GM19397 (cell line): ENCODE measurements around the gene PRPSAP1.
"Not testable (repeated sequence)": the region's sequence is repeated elsewhere in the genome, so short reads cannot be mapped to it uniquely, and the experiment has no call there.

Source experiments
- ATAC-seq: cut with Tn5 transposase; IDR thresholded peaks from one replicate; pipeline ENCODE4 v1.9.1; 2021; ENCODE audit warnings: mild to moderate bottlenecking, moderate library complexity; ENCODE audit not compliant: unreplicated experiment

The PRPSAP1 gene

DNA sequence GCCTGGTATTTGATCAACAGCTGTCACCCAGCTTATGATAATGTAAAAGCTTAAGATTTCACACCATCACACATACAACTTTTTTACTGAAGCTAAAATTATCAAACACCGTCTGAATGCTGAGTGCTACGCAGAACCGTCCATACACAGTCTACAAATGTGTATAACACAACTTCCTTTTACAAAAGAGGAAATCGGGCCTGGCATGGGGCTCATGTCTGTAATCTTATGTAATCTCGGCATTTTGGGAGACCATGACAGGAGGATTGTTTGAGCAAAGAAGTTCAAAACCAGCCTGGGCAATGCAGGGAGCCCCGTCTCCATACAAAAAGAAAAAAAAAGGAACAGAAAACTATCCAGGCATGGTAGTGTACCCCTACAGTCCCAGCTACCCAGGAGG, 26.0 kb downstream of the PRPSAP1 start:
- ATAC-seq = no peak

DNA sequence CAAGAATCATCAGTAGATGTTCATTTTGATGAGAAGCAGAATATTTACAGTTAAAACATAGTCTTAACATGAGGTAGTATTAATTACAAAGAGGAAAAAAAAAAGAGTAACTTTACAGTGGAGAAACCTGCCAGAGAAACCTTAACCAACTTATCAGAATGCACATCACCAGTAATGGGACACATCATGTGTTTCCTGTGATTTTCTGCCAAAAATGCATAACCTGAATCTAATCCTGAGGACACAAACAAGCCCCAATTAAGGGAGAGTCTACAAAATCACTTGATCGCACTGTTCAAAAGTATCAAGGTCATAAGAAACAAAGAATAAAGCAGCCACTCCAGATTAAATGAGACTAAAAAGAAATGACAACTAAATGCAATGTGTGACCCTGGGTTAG, 27.4 kb downstream of the PRPSAP1 start:
- ATAC-seq = no peak

DNA sequence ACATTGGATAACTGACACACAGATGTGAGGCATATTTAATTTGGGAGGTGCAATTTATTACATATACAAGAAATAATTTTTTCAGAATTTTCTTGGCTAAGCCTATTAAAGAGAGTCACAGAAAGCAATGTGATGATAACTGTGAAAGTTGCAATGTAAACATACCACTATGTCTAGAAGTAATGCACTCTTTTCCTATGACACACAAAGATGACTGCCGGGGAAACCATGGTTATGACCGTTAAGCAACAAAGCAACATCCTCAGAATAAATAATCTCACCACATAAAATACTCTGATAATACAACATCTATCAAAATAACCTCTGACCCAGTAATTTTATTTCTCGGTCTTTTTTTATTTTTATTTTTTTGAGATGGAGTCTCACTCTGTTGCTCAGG, 35.1 kb downstream of the PRPSAP1 start:
- no peak for ATAC-seq

DNA sequence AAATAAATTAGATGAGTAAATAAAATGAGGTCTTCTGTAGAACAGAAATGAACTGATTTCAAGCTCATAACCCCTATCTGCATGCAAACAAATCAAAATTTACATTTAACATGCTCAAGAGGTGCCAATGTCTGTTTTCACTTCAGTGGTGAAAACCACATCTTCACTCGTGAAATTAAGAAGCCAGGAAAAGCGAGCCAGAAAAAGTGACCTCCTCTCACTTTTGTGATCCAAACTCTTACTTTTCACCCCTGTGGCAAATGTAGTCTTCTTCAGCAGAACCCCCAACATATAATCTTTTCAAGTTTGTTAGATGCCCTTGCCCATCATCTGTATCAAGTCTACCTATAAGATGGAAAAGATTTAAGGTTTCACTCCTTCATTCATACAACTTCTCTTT, 36.2 kb downstream of the PRPSAP1 start:
- ATAC-seq = no peak

DNA sequence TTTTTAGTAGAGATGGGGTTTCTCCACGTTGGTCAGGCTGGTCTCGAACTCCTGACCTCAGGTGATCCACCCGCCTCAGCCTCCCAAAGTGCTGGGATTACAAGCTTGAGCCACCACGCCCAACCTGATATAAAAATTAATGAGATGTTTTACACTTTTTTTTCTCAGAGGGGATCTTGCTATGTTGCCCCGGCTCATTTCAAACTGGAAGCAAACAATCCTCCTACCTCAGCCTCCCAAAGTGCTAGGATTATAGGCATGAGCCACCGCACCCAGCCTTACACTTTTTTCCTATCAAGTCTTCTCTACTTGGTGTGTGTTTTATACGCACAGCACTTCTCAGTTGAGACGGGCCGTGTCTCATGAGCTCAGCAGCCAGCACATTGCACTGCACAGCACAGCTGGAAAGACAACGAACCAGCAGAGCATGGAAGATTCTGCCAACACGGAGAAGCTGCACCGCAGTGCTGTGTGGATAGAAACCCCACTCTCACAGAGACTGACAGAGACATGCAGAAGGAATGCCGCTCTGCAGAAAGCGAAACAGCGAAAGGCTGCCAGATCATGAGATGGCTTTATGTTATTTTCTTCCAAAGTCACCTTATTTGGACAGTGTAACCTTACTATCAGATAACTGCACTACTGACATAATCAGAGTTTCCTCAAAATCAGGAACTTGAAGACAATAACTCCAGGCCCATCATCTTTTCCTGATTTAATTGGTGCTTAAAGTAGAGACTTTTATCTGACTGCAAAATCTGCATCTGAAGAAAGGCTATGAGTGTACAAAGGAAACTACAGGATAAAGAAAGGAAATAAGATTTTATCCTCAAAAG, 39.1 kb downstream of the PRPSAP1 start:
- ATAC-seq = no peak

DNA sequence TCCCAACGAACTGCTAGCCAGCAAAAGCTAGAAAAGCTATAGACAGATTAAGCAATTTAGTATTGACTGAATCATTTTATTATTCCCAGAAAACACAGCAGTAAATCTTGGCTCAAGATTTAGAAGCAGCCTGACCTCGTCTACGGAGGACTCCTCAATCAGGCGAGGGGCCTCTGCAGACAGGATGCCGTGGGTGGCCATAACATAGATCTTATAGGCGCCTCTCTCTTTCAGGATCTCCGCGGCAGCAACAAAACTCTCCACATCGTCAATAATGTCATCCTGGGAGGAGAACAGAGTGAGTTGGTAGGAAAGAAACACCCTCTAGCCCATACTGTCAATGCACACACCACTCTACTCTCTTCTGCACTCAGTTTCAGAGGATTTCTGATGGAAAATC, 41.0 kb downstream of the PRPSAP1 start:
- no peak for ATAC-seq

DNA sequence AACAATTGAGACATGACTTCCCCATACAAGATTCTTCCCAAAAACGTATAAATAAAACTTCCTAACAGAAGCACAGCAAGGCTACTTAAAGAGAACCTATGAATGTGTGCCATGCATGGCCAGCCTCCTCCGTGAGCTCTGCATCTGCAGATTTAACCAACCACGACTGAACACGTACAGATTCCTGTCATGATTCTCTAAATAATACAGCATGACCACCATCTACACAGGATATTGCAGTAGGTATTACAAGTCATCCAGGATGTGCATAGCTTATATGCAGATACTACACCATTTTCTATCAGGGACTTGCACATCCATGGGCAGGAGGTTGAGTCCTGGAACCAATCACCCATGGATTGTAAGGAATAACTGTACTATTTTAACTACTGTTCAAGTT, 44.3 kb downstream of the PRPSAP1 start:
- no peak for ATAC-seq

DNA sequence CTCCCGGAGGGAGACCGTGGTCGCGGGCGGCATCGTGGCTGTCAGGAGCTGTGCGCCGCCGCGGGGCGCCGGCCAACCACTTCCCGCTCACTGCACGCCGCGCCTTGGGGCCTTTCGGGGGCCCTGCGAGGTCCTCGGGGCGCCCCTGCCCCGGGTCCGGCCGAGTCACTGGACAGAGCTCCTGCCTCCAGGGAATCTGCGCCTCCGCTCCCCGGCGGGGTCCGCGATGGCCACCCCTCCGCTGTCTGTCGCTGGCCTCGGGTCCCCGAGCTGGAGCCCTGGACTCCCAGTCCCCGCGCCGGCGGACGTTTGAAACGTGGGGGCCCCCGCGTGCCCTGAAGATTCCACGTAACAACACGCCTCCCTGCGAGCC, 45.8 kb downstream of the PRPSAP1 start, which contains the start of gene QRICH2:
TSS of gene QRICH2 (minus strand) at position 311 of the 373 bp plus-strand sequence. CDS start at position 33, 278 bp downstream.
- no peak for ATAC-seq

DNA sequence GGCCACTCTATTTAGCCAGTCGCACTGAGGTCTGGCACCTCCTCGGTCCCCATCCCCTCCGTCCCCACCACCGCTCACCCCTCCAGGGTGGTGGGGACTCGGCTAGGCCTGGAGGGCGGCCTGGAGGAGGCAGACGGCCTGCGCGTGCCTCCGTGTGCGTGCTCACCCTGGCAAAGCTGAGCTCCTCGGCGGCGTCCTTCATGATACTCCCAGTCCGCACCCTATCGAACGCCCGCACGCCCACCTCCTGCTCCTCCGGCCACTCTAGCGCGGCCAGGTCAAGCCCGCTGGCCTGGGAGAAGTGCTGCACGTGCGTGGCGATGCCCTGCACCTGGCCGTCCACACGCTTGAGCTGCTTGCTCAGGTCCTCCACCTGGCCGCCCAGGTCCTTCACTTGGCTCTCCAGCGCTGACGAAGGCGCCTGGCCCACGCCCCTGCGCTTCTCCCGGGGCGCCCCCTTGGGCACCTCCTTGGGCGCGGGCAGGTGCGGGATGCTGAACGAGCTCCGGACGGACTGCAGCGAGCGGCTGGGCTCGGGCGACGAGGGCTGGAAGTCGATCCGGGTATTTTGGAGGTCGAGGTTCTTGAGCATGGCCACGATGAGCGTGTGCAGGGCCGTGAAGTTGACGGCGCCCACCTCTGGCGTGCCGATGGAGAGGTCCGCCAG, 46.3 kb downstream of the PRPSAP1 start:
- ATAC-seq = no peak

DNA sequence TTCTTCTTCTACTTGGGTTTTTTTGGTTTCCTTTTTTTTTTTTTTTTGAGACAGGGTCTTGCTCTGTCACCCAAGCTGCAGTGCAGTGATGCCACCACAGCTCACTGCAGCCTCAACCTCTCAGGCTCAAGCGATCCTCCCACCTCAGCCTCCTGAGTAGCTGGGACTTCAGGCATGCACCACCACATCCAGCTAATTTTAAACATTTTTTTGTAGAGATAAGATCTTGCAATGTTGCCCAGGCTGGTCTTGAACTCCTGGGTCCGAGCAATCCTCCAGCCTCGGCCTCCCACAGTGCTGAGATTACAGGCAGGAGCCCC, 48.6 kb downstream of the PRPSAP1 start:
- not testable (repeated sequence) for ATAC-seq

DNA sequence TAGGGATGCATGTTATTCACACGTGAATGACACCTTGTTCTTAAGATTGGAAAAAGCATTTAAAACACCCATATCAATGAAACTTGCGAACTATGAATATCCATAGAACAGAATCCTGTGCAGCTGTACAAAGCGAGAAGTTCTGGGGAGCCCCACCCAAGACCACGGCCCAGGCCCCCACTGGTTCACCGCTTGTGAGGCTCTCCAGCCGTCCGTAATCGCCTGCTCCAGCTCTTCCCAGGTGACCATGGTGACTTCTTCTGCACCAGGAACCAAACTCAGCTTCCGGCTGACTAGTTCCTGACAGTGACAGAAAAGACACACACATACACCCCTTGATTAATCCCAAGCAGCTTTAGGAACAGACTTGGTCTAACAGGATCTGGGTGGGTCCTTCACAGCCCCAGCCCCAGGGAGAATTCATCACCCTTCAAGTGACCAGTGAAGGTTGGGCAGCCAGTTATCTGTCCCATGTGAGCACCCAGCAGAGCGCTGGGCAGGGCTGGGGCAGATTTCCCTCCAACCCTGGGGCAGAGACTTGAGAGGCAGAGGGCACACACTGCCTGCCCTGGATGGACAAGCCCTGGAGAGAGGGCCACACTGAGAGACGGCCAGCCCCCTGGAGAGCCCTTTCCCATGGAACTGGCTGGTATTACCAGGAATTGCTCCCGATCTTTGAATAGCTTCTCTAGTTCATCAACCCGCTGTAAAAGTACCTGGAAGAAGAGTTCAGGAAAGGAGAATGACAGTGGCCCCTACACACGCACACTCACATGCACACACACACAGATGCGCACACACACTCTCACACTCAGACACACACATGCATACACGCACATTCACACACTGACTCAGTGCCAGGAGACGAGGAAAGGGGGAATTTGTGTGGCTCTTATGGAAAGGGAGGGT, 49.2 kb downstream of the PRPSAP1 start:
- no peak for ATAC-seq

DNA sequence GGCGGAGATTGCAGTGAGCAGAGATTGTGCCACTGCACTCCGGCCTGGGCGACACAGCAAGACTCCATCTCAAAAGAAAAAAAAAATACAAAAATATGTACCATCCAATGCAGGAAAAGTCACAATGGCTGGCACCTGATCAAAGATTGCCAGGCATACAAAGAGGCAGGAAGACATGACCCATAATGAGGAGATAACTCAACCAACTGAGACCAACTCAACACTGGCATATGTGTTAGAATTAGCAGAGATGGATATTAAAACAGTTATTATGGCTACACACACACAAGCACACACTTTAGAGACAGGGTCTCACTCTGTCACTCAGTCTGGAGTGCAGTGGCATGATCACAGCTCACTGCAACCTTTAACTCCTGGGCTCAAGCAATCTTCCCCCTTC, 56.3 kb downstream of the PRPSAP1 start:
- ATAC-seq = no peak

DNA sequence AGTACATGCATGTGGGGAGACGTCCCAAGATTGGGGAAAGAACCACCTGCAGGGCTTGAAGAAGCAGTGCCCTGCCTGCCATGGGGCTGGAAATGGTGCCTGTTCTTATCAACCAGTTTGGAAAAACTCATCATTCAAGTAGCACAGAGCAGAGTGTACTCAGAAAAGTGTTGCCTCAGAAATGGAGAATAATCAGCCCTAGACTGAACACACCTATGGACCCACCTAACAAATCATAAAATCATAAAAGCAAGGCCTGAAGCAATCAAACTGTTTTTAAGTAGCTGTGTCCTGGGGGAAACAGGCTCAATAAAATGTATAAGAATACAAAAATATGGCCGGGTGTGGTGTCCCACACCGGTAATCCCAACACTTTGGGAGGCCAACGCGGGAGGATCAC, 56.8 kb downstream of the PRPSAP1 start:
- ATAC-seq = no peak

DNA sequence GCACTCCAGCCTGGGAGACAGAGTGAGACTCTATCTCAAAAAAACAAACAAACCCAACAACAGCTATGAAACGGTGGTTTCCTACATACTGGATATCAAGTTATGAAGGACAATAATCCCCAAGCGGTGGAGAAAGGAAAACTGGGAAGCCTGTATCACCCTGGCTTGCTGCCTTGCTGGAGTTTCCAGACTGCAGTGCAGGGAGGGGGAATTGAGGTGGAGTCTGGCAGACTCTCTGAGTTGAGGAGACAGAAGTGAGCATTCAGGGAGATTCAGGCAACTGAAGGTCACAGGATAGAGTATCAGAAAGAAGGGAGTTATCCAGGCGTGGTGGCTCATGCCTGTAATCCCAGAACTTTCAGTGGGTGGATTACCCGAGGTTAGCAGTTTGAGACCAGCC, 57.5 kb downstream of the PRPSAP1 start:
- no peak for ATAC-seq

DNA sequence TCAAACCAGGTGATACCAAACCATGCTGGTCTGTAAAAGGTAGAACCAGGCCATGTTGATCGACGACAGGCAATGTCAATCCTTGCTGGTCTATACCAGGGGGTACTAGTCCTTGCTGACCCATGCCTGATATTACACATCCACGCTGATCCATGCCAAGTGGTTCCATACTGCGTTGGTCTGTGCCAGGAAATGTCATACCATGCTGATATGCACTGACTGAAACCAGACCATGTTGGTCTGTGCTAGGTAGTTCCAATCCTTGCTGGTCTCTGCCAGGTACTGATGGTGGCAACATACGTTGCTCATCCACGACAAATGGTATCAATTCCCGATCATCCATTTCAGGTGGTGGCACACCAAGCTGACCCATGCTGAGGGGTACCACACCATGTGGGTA, 60.6 kb downstream of the PRPSAP1 start:
- no peak for ATAC-seq

DNA sequence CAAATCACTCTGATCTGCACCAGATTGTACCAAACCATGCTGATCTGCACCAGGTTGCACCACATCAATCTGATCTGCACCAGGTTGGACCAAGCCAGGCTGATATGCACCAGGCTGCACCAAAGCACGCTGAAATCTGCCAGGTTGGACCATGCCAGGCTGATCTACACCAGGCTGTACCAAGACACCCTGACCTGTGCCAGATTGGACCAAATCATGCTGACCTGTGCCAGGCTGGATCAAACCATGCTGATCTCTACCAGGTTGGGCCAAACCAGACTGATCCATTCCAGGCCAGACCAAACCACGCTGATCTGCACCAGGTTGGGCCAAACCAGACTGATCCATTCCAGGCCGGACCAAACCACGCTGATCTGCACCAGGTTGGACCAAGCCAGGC, 61.1 kb downstream of the PRPSAP1 start:
- ATAC-seq = no peak

DNA sequence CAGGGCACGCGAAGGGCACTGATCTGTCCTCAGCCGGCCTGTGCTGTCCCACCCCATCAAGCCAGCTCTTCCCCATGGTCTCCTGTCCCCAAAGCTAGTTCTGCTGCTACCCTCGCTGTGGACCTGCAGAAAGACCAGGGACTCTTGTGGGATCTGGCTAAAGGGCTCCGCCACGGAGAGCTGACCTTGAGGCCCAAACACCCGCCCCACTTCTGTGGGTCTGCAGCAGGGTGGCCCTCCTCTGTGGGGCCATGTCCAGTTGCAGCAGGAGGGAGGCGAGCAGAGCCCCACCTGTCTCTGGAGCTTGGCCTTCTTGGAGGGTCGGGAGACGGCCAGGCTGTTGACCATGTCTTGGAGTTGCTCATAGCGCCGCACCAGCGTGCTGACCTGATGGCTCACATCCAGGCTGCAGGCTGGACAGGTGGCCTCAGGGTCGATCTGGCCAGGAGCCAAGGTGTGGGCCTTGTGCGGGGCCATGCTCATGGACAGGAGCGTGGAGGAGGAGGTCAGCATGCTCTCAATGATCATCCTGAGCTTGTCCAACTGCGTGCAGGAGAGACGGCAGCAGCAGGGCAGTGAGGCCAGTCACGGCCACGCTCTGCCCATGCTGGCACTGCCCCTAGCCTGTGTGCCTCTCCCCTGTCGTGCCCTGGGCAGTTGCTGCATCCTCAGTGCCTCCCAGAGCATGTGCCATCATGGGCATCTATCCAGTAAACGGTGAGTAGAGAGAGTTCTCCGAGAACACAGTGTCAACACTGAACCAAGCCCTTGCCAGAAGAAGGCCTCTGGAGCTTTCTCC, 71.9 kb downstream of the PRPSAP1 start:
- no peak for ATAC-seq

DNA sequence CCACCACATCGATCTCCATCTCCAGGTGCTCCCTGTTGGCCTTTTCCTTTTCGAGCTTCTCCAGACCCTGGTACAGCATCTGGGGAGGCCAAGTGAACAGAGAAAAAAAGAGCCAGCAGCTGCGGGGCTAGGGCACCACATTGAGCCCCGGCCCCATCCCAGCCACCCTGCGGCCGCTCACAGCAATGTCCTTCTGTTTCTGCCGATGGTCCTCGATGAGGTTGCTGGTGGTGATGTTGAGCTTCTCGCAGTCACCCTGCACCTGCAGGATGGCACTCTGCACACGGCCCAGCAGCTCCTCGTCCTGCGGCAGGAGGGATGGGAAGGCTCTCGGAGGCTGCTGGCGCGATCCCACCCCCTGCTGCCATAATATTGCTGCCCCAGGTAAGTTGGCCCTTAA, 73.1 kb downstream of the PRPSAP1 start:
- ATAC-seq = no peak

DNA sequence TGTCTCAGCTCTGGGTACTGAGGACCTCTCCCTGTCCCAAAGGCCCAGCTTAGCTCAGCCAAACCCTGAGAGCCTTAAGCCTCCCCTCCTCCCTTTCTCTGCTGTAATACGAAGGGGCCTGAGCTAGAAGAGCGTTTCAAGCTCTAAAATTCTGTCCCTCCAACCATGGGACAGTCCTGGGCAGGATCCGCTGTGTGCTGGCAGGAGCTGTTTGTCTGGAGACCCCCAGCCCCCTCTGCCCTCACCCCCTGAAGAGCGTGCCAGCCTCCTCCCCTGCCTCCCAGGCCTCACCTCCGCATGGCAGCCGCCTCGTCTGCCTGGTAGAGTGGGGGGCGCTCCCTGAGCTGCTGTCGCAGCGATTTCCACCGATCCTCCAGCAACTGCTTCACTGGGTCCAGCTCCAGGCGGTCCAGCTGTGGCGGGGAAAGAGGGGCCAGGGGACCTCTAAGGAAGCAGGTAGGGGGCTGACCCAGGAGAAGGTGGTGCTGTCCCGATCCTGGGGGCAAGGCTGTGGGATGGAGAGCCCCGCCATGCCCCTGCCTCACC, 73.9 kb downstream of the PRPSAP1 start:
- no peak for ATAC-seq

DNA sequence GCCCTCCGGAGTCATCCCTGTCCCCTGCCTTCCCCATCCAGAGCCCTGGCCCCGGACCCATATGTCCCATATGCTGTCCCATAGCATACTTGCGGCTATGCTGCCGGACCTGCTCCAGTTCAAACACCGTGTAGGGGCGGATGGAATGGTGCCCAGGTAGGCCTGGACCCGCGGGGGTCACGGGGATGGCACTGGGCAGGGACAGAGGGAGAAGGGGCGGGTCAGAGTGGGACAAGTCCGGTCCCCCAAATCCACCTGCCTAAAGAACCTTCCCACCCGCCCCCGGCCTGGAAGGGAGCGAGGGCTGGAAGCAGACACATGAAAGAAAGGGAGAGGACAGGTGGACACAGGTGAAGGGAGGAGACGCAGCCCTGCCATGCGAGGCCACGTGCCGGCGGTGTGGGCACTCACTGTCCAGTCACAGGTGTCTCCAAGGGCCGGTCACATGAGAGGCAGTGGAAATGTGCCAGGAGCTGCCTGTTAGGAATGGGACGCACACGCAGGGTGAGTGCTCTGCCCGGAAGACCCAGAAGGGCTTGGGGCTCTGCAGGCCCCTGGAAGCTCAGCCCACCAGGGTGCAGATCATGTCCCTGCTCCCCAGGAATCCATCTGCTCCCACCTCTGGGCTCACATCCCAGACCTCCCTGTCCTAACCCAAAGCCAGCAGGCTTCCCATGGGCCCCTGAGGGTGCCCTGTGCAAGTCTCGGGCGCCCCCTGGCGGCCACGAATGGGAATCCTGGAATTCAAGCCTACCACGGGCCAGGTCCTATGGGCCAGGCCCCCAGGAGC, 74.6 kb downstream of the PRPSAP1 start:
- ATAC-seq = peak; percentile 51
